ENCODE data around the gene SPATA19.

DNA sequence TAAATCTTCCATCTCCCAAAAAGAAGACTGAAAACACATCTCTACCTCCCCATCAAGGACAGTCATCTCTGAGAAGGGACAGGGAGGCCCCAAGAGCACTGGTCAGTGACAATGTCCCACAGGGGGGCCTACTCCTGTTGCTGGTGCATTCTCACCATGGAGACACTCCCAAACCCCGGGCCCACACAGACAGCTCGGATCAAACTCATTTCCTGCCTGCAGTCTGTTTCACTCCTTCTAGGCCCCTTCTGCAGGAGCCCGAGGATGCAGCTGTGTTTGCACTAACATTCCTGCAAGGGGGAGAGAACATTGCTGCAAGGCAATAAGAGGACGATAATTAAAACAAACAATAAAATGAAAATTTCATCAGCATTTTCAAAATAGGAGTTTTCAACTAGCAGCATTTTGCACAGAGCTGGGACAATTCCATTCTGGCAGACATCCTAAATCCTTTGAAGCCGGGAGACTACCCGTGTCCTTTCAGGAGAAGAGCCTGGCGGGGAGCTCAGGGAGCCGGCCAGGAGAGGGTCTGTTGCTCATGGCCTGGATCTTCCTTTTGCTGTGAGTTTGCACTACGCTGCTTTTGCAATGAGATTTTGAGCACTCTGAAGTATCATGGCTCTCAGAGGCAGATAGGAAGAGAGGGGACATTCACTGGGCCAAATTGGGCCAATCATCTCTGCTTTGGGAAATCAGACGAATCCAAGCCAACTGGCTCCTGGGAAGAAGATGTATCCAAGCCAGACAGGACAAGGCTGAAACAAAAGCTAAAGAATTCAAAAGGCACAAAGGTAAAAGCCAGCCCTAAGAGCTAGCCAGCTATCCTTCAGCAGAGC lies 33.2 kb downstream of the SPATA19 start:
- TF ChIP-seq, protein P1, sequence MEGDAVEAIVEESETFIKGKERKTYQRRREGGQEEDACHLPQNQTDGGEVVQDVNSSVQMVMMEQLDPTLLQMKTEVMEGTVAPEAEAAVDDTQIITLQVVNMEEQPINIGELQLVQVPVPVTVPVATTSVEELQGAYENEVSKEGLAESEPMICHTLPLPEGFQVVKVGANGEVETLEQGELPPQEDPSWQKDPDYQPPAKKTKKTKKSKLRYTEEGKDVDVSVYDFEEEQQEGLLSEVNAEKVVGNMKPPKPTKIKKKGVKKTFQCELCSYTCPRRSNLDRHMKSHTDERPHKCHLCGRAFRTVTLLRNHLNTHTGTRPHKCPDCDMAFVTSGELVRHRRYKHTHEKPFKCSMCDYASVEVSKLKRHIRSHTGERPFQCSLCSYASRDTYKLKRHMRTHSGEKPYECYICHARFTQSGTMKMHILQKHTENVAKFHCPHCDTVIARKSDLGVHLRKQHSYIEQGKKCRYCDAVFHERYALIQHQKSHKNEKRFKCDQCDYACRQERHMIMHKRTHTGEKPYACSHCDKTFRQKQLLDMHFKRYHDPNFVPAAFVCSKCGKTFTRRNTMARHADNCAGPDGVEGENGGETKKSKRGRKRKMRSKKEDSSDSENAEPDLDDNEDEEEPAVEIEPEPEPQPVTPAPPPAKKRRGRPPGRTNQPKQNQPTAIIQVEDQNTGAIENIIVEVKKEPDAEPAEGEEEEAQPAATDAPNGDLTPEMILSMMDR (IDR thresholded peaks at IDR 0.05) = no peak
- TF ChIP-seq POLR2AphosphoS5 (IDR thresholded peaks at IDR 0.05; ENCODE audit: insufficient read depth in 1 of 2, low read depth in 1 of 2) (no peak), POLR2A (IDR thresholded peaks at IDR 0.05) (no peak)
